ENCODE results near the gene GNS.
"Not testable (repeated sequence)": the region's sequence is repeated elsewhere in the genome, so short reads cannot be mapped to it uniquely, and the experiment has no call there.

The GNS gene

DNA sequence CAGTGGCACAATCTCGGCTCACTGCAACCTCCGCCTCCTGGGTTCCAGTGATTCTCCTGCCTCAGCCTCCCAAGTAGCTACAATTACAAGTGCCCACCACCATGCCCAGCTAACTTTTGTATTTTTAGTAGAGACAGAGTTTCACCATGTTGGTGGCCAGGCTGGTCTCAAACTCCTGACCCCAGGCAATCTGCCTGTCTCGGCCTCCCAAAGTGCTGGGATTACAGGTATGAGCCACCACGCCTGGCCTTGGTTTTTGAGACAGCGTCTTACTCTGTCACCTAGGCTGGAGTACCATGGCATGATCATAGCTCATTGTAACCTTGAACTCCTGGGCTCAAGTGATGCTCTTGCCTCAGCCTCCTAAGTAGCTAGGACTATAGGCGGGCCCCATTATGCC lies 69.0 kb downstream of the GNS start:
- not testable (repeated sequence) for H3K36me3 ChIP-seq (ENCODE audit: control insufficient read depth, low read depth, low read length); H3K9ac ChIP-seq (ENCODE audit: low read length); H3K27ac ChIP-seq (ENCODE audit: low read length); H3K9me3 ChIP-seq (ENCODE audit: control insufficient read depth, low read depth, low read length); H3K4me3 ChIP-seq (ENCODE audit: low read length); H3K27me3 ChIP-seq (ENCODE audit: control insufficient read depth, insufficient read depth, low read length)
- H3K4me1 ChIP-seq (ENCODE audit: control insufficient read depth, low read depth, low read length): peaks cover 25% of the 10 kb centered on the region

GRCh38 chr12:64688715-64689114 lies 70.5 kb downstream of the GNS start:
- no peak overlapping the region for H3K27ac ChIP-seq (ENCODE audit: low read length)
- H3K36me3 ChIP-seq (ENCODE audit: control insufficient read depth, low read depth, low read length): peaks cover 9% of the 10 kb centered on the region
- no peak overlapping the region for H3K9ac ChIP-seq (ENCODE audit: low read length)

GRCh38 chr12:64688219-64688618 lies 71.0 kb downstream of the GNS start:
- H3K27ac ChIP-seq (ENCODE audit: low read length): no peak overlapping the region
- no peak overlapping the region for H3K4me3 ChIP-seq (ENCODE audit: low read length)
- H3K9ac ChIP-seq (ENCODE audit: low read length): no peak overlapping the region
- peaks cover 9% of the 10 kb centered on the region for H3K36me3 ChIP-seq (ENCODE audit: control insufficient read depth, low read depth, low read length)
- no peaks in the 10 kb centered on the region for H3K9me3 ChIP-seq (ENCODE audit: control insufficient read depth, low read depth, low read length)
- H3K27me3 ChIP-seq (ENCODE audit: control insufficient read depth, insufficient read depth, low read length): no peaks in the 10 kb centered on the region
- H3K4me1 ChIP-seq (ENCODE audit: control insufficient read depth, low read depth, low read length): peaks cover 22% of the 10 kb centered on the region

More at GRCh38 chr12:64688715-64689114, 70.5 kb downstream of the GNS start:
- no peaks in the 10 kb centered on the region for H3K9me3 ChIP-seq (ENCODE audit: control insufficient read depth, low read depth, low read length)
- peaks cover 22% of the 10 kb centered on the region for H3K4me1 ChIP-seq (ENCODE audit: control insufficient read depth, low read depth, low read length)
- H3K4me3 ChIP-seq (ENCODE audit: low read length): no peak overlapping the region
- H3K27me3 ChIP-seq (ENCODE audit: control insufficient read depth, insufficient read depth, low read length): no peaks in the 10 kb centered on the region

GRCh38 chr12:64687816-64688215 lies 71.4 kb downstream of the GNS start:
- peaks cover 9% of the 10 kb centered on the region for H3K36me3 ChIP-seq (ENCODE audit: control insufficient read depth, low read depth, low read length)
- H3K27me3 ChIP-seq (ENCODE audit: control insufficient read depth, insufficient read depth, low read length): no peaks in the 10 kb centered on the region
- peaks cover 26% of the 10 kb centered on the region for H3K4me1 ChIP-seq (ENCODE audit: control insufficient read depth, low read depth, low read length)
- no peak overlapping the region for H3K27ac ChIP-seq (ENCODE audit: low read length)
- no peak overlapping the region for H3K9ac ChIP-seq (ENCODE audit: low read length)
- no peak overlapping the region for H3K4me3 ChIP-seq (ENCODE audit: low read length)
- H3K9me3 ChIP-seq (ENCODE audit: control insufficient read depth, low read depth, low read length): no peaks in the 10 kb centered on the region

DNA sequence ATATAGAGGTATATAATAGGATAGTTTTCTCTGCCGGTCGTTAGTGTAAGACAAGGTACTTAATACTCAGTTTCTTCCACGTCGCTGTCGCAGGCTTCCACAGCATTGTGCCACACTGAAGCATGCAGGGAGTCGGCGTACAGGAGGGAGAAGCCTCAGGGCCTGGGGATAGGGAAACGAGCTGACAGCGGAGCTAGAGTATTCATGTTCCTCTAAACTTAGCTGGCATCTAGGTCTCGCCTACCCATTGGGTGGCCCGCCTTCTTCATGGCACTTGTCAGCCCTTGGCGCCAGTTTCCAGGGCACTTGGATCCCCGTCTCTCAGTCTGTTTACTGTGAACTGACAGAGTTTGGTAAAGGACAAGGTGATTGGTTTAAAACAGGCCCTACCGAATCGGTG lies 73.6 kb downstream of the GNS start:
- Histone ChIP-seq H3K36me3 (ENCODE audit: control insufficient read depth, low read depth, low read length) (peaks cover 9% of the 10 kb centered on the region), H3K27me3 (ENCODE audit: control insufficient read depth, insufficient read depth, low read length) (no peaks in the 10 kb centered on the region), H3K27ac (ENCODE audit: low read length) (no peak overlapping the region), H3K9ac (ENCODE audit: low read length) (no peak overlapping the region), H3K4me3 (ENCODE audit: low read length) (no peak overlapping the region), H3K9me3 (ENCODE audit: control insufficient read depth, low read depth, low read length) (no peaks in the 10 kb centered on the region), H3K4me1 (ENCODE audit: control insufficient read depth, low read depth, low read length) (peaks cover 14% of the 10 kb centered on the region)

DNA sequence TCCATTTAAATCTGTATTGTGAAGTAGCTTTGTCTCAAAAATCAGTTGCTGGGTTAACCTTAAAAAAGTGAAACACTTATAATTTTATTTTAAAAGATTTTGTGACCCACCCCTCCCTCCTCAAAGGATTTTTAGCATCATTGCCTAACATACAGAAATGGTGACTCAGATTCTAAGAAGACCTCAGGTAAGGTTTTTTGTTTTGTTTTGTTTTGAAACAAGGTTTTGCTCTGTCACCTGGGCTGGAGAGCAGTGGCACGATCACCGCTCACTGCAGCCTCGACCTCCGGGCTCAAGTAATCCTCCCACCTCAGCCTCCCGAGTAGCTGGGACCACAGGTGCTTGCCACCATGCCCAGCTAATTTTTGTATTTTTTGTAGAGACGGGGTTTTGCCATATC lies 74.2 kb downstream of the GNS start:
- H3K4me1 ChIP-seq (ENCODE audit: control insufficient read depth, low read depth, low read length): peaks cover 14% of the 10 kb centered on the region
- H3K9ac ChIP-seq (ENCODE audit: low read length): no peak overlapping the region
- H3K4me3 ChIP-seq (ENCODE audit: low read length): no peak overlapping the region
- no peaks in the 10 kb centered on the region for H3K27me3 ChIP-seq (ENCODE audit: control insufficient read depth, insufficient read depth, low read length)
- peaks cover 9% of the 10 kb centered on the region for H3K36me3 ChIP-seq (ENCODE audit: control insufficient read depth, low read depth, low read length)
- no peaks in the 10 kb centered on the region for H3K9me3 ChIP-seq (ENCODE audit: control insufficient read depth, low read depth, low read length)
- H3K27ac ChIP-seq (ENCODE audit: low read length): no peak overlapping the region

GRCh38 chr12:64683816-64684543 lies 75.2 kb downstream of the GNS start:
- Histone ChIP-seq H3K9me3 (ENCODE audit: control insufficient read depth, low read depth, low read length) (no peaks in the 10 kb centered on the region), H3K27ac (ENCODE audit: low read length) (no peak overlapping the region), H3K4me1 (ENCODE audit: control insufficient read depth, low read depth, low read length) (peaks cover 14% of the 10 kb centered on the region), H3K27me3 (ENCODE audit: control insufficient read depth, insufficient read depth, low read length) (no peaks in the 10 kb centered on the region), H3K4me3 (ENCODE audit: low read length) (no peak overlapping the region), H3K36me3 (ENCODE audit: control insufficient read depth, low read depth, low read length) (peaks cover 9% of the 10 kb centered on the region), H3K9ac (ENCODE audit: low read length) (no peak overlapping the region)

GRCh38 chr12:64682572-64683277 lies 76.5 kb downstream of the GNS start:
- H3K27me3 ChIP-seq (ENCODE audit: control insufficient read depth, insufficient read depth, low read length): no peaks in the 10 kb centered on the region
- H3K4me1 ChIP-seq (ENCODE audit: control insufficient read depth, low read depth, low read length): peaks cover 14% of the 10 kb centered on the region
- H3K9me3 ChIP-seq (ENCODE audit: control insufficient read depth, low read depth, low read length): no peaks in the 10 kb centered on the region
- H3K36me3 ChIP-seq (ENCODE audit: control insufficient read depth, low read depth, low read length): peaks cover 8% of the 10 kb centered on the region
- H3K9ac ChIP-seq (ENCODE audit: low read length): no peak overlapping the region
- H3K27ac ChIP-seq (ENCODE audit: low read length): no peak overlapping the region
- no peak overlapping the region for H3K4me3 ChIP-seq (ENCODE audit: low read length)

DNA sequence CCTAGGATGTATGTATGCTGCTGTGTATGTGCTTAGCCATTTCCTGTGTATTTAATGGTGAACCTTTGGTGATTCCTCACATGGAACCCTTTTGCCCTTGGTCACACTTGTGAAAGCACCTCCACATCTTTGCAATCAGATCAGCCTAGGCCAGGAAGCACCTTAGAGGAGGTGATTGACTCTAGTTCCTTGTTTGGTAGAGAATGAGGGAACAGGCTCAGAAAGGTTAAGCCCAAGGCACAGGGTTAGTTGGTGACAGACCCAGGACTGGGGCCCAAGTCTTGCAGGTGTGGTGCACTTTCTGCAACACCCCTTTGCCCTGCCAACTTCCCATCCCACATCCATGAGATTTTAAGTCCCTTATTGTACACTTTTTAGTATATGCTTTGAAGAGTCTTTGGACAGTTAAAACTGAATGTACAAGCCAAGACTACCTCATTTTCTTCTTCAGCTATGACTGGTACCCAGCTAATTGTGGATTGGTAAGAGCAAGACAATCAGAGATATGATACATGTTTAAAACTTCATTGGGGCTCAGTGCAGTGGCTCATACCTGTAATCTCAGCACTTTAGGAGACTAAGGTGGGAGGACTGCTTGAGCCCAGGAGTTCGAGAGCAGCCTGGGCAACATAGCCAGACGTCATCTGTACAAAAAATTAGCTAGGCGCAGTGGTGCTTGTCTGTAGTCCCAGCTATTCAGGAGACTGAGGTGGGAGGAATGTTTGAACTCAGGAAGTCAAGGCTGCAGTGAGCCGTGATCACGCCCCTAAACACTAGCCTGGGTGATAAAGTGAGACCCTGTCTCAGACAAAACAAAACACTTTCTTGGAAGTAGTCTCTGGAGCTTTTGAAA lies 77.8 kb downstream of the GNS start:
- H3K27ac ChIP-seq (ENCODE audit: low read length): no peak overlapping the region

DNA sequence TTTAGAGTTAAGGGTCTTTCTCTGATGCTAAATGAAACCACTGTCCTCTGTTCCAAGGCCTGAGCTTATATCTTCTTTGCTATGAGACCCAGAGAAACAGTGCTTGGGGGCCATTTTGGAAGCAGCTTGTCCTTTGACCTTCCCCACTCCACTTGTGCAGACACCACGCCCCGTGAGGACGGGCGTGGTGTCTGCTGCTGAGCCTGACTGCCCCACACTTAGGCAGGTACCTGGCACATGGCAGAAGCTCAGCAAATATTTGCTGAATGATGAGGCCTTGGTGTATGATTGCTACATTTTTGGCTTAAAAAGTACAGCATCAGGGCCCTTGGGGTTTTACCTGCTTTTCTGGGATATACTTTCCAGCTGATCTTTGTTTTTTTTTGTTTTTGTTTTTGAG lies 79.0 kb downstream of the GNS start:
- Histone ChIP-seq H3K27ac (ENCODE audit: low read length) (no peak overlapping the region), H3K36me3 (ENCODE audit: control insufficient read depth, low read depth, low read length) (peaks cover 1% of the 10 kb centered on the region), H3K9me3 (ENCODE audit: control insufficient read depth, low read depth, low read length) (no peaks in the 10 kb centered on the region), H3K9ac (ENCODE audit: low read length) (no peak overlapping the region), H3K27me3 (ENCODE audit: control insufficient read depth, insufficient read depth, low read length) (no peaks in the 10 kb centered on the region), H3K4me1 (ENCODE audit: control insufficient read depth, low read depth, low read length) (peaks cover 14% of the 10 kb centered on the region), H3K4me3 (ENCODE audit: low read length) (no peak overlapping the region)

More for the DNA sequence above, 77.8 kb downstream of the GNS start:
- H3K9ac ChIP-seq (ENCODE audit: low read length): no peak overlapping the region
- peaks cover 4% of the 10 kb centered on the region for H3K36me3 ChIP-seq (ENCODE audit: control insufficient read depth, low read depth, low read length)
- no peaks in the 10 kb centered on the region for H3K9me3 ChIP-seq (ENCODE audit: control insufficient read depth, low read depth, low read length)
- H3K27me3 ChIP-seq (ENCODE audit: control insufficient read depth, insufficient read depth, low read length): no peaks in the 10 kb centered on the region
- H3K4me3 ChIP-seq (ENCODE audit: low read length): no peak overlapping the region
- H3K4me1 ChIP-seq (ENCODE audit: control insufficient read depth, low read depth, low read length): peaks cover 14% of the 10 kb centered on the region

- no peak overlapping the region for H3K9ac ChIP-seq (ENCODE audit: low read length)
- H3K27ac ChIP-seq (ENCODE audit: low read length): no peak overlapping the region
- no peaks in the 10 kb centered on the region for H3K9me3 ChIP-seq (ENCODE audit: control insufficient read depth, low read depth, low read length)
- H3K36me3 ChIP-seq (ENCODE audit: control insufficient read depth, low read depth, low read length): no peaks in the 10 kb centered on the region
- H3K4me1 ChIP-seq (ENCODE audit: control insufficient read depth, low read depth, low read length): peaks cover 14% of the 10 kb centered on the region
- H3K4me3 ChIP-seq (ENCODE audit: low read length): no peak overlapping the region
- no peaks in the 10 kb centered on the region for H3K27me3 ChIP-seq (ENCODE audit: control insufficient read depth, insufficient read depth, low read length)
Measured at GRCh38 chr12:64679487-64680001, 79.7 kb downstream of the GNS start.
